ENCODE measurements around the gene AK1.
"Not testable (repeated sequence)": the region's sequence is repeated elsewhere in the genome, so short reads cannot be mapped to it uniquely, and the experiment has no call there.

AK1 gene

GRCh38 chr9:127841087-127841835 is 36.2 kb downstream of the AK1 start:
- TF ChIP-seq CTCF (conservative IDR thresholded peaks at IDR 0.05): no peak
- H3K27ac ChIP-seq: no peak overlapping the region

DNA sequence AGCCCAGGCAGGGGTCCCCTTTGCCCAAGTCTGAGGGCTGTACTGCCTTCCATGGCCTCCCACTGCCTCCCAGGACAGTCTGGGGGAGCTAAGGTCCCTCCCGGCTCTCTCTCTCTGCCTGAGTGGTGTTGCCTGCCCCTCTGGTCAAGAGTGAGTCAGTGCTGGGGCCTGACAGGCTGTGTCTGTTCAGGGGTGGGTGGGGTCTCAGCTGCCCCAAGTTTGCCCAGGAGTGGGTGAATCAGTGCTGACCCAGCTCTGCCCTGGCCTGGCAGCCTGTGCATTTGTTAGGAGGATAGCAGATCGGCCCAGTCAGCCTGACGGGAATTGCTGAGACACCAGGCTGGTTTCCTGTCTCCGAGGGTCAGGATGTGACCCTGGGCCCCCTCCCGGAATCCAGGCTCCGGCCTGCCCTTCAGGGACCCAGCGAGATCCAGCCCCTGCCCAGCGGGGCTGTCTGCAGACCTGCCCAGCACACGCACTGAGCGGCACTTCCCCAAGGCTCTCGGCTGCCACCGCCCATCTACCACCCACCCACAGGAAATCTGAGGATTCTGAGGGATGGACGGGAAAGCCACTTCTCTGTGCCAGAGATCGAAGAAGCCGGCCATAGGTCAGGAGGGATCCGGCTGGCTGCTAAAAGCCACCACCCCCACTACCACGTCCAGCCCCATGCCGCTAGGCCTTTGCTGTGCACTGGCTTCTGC is 38.9 kb downstream of the AK1 start:
- no peak for TF ChIP-seq CTCF (conservative IDR thresholded peaks at IDR 0.05)
- no peak overlapping the region for H3K27ac ChIP-seq

DNA sequence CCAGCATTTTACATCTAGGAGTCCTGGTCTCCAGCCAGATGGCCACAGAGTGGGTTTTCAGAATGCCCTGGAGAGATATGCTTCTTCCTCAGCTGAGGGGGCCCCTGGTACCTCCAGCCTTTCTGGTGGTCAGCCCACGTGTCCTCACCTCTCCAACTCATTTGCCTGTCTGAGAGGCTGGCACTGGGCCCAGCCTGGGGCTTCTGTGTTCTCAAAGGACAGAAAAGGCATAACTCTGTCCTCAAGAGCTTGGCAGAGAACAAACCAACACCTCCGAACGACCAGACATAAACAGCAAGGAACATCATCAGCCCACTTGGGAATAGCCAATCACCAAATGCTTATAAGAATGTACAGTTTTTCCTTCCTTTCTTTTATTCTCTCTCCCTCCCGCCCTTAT is 40.1 kb downstream of the AK1 start:
- H3K27ac ChIP-seq: no peak overlapping the region
- TF ChIP-seq CTCF (conservative IDR thresholded peaks at IDR 0.05): no peak

- not testable (repeated sequence) for H3K27ac ChIP-seq
These were observed 40.9 kb downstream of the AK1 start for GRCh38 chr9:127836561-127836960.

DNA sequence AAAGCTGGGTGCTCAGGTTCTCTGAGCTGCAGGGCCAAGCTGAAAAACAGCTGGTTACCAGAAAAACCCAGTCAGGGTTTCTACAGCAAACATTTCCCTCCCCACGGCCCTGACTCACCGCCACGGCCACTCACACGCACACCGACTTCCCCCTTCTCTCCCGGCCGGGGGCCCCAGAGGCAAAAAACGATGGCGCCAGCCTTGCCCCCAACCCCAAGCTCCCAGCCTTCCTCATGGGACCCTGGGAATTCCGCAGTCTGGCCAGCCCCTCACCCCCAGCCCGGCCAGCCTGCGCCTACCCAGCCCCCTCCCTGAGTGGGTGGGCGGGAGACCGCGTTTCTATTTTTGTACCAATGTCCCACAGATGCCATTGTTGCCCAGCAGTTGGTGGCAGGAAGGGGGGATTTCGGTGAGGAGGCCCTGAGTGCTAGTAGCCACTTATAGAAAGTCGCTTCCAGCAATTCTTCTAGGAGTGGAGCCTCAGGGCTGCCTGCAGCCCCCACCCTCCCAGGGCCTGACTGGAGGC is 41.4 kb downstream of the AK1 start:
- no peak overlapping the region for H3K27ac ChIP-seq
- no peak for TF ChIP-seq CTCF (conservative IDR thresholded peaks at IDR 0.05)

DNA sequence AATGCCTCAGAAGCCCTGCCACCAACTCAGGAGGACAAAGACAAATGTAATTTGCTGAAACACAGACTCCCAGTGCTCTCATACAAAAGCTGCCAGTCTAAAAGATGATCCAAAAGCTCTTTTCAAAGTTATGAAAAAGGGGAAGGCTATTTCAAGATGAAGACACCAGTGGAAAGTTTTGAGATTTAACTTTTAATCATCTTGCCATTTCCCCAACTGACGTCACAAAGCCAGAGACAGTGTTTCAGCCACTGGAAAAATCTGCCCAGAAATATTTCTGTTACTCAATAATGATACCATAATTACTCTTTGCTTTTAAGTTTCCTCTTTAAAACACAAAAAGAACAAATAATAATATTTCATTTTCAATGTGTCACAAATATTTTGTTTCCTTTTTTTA is 43.9 kb downstream of the AK1 start:
- TF ChIP-seq CTCF (conservative IDR thresholded peaks at IDR 0.05): no peak
- no peak overlapping the region for H3K27ac ChIP-seq

DNA sequence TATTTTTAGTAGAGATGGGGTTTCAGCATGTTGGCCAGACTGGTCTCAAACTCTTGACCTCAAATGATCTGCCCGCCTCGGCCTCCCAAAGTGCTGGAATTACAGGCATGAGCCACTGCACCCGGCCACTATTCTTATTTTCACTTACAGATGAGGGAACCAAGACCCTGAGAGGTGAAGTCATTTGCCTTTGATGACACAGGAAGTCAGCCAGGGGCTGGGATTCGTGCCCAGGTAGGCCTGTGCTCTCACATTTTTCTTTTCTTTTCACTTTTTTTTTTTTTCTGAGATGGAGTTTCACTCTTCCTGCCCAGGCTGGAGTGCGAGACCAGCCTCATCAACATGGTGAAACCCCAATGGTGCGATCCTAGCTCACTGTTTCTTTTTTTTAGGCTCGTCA is 45.2 kb downstream of the AK1 start:
- no peak overlapping the region for H3K27ac ChIP-seq
- TF ChIP-seq CTCF (conservative IDR thresholded peaks at IDR 0.05): no peak
